Body of pancreas (tissue), 4 donors: ENCODE measurements around the gene OR2A5. TPM values are rescaled to one million over a fixed set of nuclear protein-coding genes. Genes with fewer than 3 reads are reported as not detected.

Experiments used
- ATAC-seq: fragments of 150-250 bp; one replicate; pipeline ENCODE4 v1.9.1; 2016
- DNase-seq, 4 donors: peaks; one replicate each; pipeline ENCODE4 v3.0.0-alpha.2; 2019
- H3K27ac ChIP-seq, 4 donors: fragments of 200-600 bp; sonication (generic); 1 replicate in 3 of 4; 2 replicates in 1 of 4; pipeline versions ENCODE4 v1.5.1 to v1.6.1; 2016 to 2019; ENCODE audit warnings: mild to moderate bottlenecking in 1 of 4, mixed read lengths in 1 of 4, moderate library complexity in 1 of 4
- H3K27me3 ChIP-seq, 2 donors: fragments of 200-600 bp; sonication (generic); one replicate each; pipeline ENCODE4 v1.6.0; 2016; ENCODE audit warnings: mild to moderate bottlenecking in 1 of 2
- H3K36me3 ChIP-seq, 2 donors: fragments of 200-600 bp; sonication (generic); replicated peaks in 1 of 2; 2 replicates each; pipeline ENCODE4 v1.5.1; 2016; ENCODE audit warnings: low read depth in 2 of 2; ENCODE audit not compliant: insufficient read depth in 1 of 2
- H3K4me1 ChIP-seq: fragments of 200-600 bp; sonication (generic); one replicate; pipeline ENCODE4 v1.6.0; 2016
- H3K4me3 ChIP-seq, 2 donors: fragments of 200-600 bp; sonication (generic); 1 replicate in 1 of 2; 2 replicates in 1 of 2; pipeline ENCODE4 v1.5.1; 2016 to 2019
- H3K9me3 ChIP-seq, 3 donors: fragments of 200-600 bp; sonication (generic); 1 replicate in 2 of 3; 2 replicates in 1 of 3; pipeline ENCODE4 v1.5.1; 2016
- POLR2A ChIP-seq, 3 donors: fragments of 450-650 bp; IDR thresholded peaks; one replicate each; pipeline ENCODE4 v1.6.1; 2016; ENCODE audit warnings: antibody characterized with exemption in 3 of 3, mild to moderate bottlenecking in 2 of 3
- WGBS, 2 donors: methylation state at CpG; one replicate each; pipeline ENCODE4 v1.1.5; 2017; 5-methylcytosine and 5-hydroxymethylcytosine counted together
- intact Hi-C: fragments of 100-400 bp; cut with DNase I; formaldehyde crosslinking; loops from one replicate; pipeline ENCODE4 v1.15.1; 2023
- total RNA-seq, 2 donors: library from RNA; depleted of rRNA; stranded (reverse); fragments of >200 nt; gene quantifications; one replicate each; pipeline ENCODE4 v1.1.0, GENCODE V29; 2016
- TF ChIP-seq, protein P1 (sequence below), 7 experiments: fragments of 450-650 bp in 4 of 7; fragments of 200-600 bp in 3 of 7; sonication (generic) in 3 of 7; IDR thresholded peaks; one replicate each; pipeline ENCODE4 v1.5.1; 2016 to 2019; ENCODE audit warnings: antibody characterized with exemption in 7 of 7

The OR2A5 gene
- total RNA-seq, 2 donors from 2014 or later = not detected

DNA sequence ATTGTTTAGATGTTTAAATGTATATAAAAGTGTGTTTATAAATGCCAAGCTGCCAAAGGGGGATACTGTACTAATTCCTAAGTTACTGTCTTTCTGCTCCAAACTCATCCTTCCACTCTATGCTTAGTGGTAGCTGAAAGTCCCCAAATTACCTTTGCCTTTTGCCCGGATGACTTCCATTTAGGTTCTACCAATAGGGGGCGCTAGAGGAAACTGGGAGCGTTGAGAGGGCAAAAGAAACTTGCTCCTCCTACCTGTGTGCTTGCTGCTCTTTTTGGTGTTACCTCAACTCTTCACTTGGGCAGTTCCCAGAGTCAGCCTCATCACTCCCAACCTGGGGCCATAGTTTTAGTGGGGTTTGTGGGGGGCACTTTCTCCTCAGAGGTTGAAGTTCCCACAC lies 15.0 kb downstream of the OR2A5 start:
- WGBS, 2 donors = 38% methylated on average over 3 of the region's 3 CpGs
- no peak overlapping the region for H3K27ac ChIP-seq
- H3K4me1 ChIP-seq = no peaks in the 10 kb centered on the region
- intact Hi-C loops = no loop called here
- H3K36me3 ChIP-seq = no peaks in the 10 kb centered on the region
- no peak for ATAC-seq
- no peak overlapping the region for H3K4me3 ChIP-seq
- no peak for TF ChIP-seq POLR2A (IDR thresholded peaks at IDR 0.05)
- TF ChIP-seq, protein P1, sequence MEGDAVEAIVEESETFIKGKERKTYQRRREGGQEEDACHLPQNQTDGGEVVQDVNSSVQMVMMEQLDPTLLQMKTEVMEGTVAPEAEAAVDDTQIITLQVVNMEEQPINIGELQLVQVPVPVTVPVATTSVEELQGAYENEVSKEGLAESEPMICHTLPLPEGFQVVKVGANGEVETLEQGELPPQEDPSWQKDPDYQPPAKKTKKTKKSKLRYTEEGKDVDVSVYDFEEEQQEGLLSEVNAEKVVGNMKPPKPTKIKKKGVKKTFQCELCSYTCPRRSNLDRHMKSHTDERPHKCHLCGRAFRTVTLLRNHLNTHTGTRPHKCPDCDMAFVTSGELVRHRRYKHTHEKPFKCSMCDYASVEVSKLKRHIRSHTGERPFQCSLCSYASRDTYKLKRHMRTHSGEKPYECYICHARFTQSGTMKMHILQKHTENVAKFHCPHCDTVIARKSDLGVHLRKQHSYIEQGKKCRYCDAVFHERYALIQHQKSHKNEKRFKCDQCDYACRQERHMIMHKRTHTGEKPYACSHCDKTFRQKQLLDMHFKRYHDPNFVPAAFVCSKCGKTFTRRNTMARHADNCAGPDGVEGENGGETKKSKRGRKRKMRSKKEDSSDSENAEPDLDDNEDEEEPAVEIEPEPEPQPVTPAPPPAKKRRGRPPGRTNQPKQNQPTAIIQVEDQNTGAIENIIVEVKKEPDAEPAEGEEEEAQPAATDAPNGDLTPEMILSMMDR (IDR thresholded peaks at IDR 0.05) = no peak
- no peaks in the 10 kb centered on the region for H3K27me3 ChIP-seq
- H3K9me3 ChIP-seq = no peaks in the 10 kb centered on the region
- DNase-seq = no peak

GRCh38 chr7:144069511-144069910 lies 20.8 kb downstream of the OR2A5 start, which contains the start of gene OR2A25:
Gene OR2A25, plus strand, starts transcription at chr7:144069811. Its CDS starts 4,409 bp downstream, at chr7:144074220.
- Histone ChIP-seq H3K27me3 (no peaks in the 10 kb centered on the region), H3K36me3 (no peaks in the 10 kb centered on the region), H3K4me1 (no peaks in the 10 kb centered on the region), H3K27ac (no peak within 1 kb of the TSS), H3K9me3 (no peaks in the 10 kb centered on the region), H3K4me3 (no peak within 1 kb of the TSS)
- DNase-seq (no peak), ATAC-seq (no peak)
- intact Hi-C loops = no loop called here
- TF ChIP-seq, protein P1 (IDR thresholded peaks at IDR 0.05) = no peak
- TF ChIP-seq POLR2A (IDR thresholded peaks at IDR 0.05) = no peak
- WGBS, 2 donors = 37 to 52% methylated on average over 1 of the region's 1 CpG

DNA sequence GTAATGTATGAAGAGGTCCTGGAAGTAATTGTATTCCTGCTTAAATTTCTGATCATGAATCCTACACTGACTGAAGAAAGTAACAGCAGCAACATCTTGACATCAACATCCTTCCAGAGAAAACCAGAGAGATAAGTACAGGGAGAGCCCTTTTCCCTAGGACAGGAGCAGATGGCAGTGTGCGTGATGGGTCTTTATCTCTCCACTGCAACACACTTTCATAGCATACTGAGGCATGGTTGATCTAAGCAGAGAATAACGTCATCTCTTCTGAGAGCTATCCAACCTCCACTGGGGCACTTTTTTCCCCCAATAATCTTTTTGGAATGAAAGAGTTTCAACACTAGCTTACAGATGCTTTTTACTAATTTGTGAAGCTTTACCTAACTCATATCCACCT lies 21.2 kb downstream of the OR2A5 start:
- ATAC-seq = no peak
- TF ChIP-seq POLR2A (IDR thresholded peaks at IDR 0.05) = no peak
- TF ChIP-seq, protein P1 (IDR thresholded peaks at IDR 0.05) = no peak
- intact Hi-C loops = no loop called here
- DNase-seq = no peak
- H3K27ac ChIP-seq = no peak overlapping the region
- H3K36me3 ChIP-seq = no peaks in the 10 kb centered on the region
- 79 to 86% methylated on average over 2 of the region's 2 CpGs for WGBS, 2 donors
- no peaks in the 10 kb centered on the region for H3K4me1 ChIP-seq
- H3K9me3 ChIP-seq = no peaks in the 10 kb centered on the region
- H3K4me3 ChIP-seq = no peak overlapping the region
- H3K27me3 ChIP-seq = no peaks in the 10 kb centered on the region

- ATAC-seq (no peak), DNase-seq (no peak)
- no peak for TF ChIP-seq POLR2A (IDR thresholded peaks at IDR 0.05)
- TF ChIP-seq, protein P1 (IDR thresholded peaks at IDR 0.05) = no peak
- Histone ChIP-seq H3K4me1 (no peaks in the 10 kb centered on the region), H3K27ac (no peak overlapping the region), H3K27me3 (no peaks in the 10 kb centered on the region), H3K36me3 (no peaks in the 10 kb centered on the region), H3K4me3 (no peak overlapping the region), H3K9me3 (no peaks in the 10 kb centered on the region)
- 89 to 90% methylated on average over 8 of the region's 8 CpGs for WGBS, 2 donors
- intact Hi-C loops = no loop called here
Observed at GRCh38 chr7:144074374-144074773, 25.6 kb downstream of the OR2A5 start.

- H3K9me3 ChIP-seq = no peaks in the 10 kb centered on the region
- ATAC-seq = no peak
- DNase-seq = no peak
- H3K4me1 ChIP-seq = no peaks in the 10 kb centered on the region
- no peaks in the 10 kb centered on the region for H3K27me3 ChIP-seq
- TF ChIP-seq POLR2A (IDR thresholded peaks at IDR 0.05) = no peak
- TF ChIP-seq, protein P1 (IDR thresholded peaks at IDR 0.05) = no peak
- H3K27ac ChIP-seq = no peak within 1 kb of the TSS
- 74 to 78% methylated on average over 2 of the region's 2 CpGs for WGBS, 2 donors
- intact Hi-C loops = no loop called here
- H3K4me3 ChIP-seq = no peak within 1 kb of the TSS
- no peaks in the 10 kb centered on the region for H3K36me3 ChIP-seq
Observed at GRCh38 chr7:144085978-144086377, 37.2 kb downstream of the OR2A5 start, which contains the start of gene OR2A12. Gene OR2A12, plus strand, starts transcription at chr7:144086278. Its CDS starts 8,830 bp downstream, at chr7:144095108.
